Testis (tissue), 2 donors: ENCODE results near the gene HSPB7.

ENCODE experiments used
- CTCF ChIP-seq, 3 experiments: fragments of 450-650 bp in 2 of 3; fragments of 200-600 bp in 1 of 3; sonication (generic) in 1 of 3; IDR thresholded peaks; one replicate each; pipeline ENCODE4 v1.5.1; 2016 to 2019; ENCODE audit warnings: antibody characterized with exemption in 3 of 3, mild to moderate bottlenecking in 2 of 3, moderate library complexity in 1 of 3
- POLR2A ChIP-seq: fragments of 450-650 bp; IDR thresholded peaks from one replicate; pipeline ENCODE4 v1.6.1; 2017; ENCODE audit warnings: antibody characterized with exemption, mild to moderate bottlenecking, moderate library complexity

- no peak for TF ChIP-seq CTCF (IDR thresholded peaks at IDR 0.05)
- TF ChIP-seq POLR2A, result no peak
These were observed 11.8 kb downstream of the HSPB7 start for GRCh38 chr1:16006010-16006409.
